HEK293T (cell line): ENCODE measurements around the gene MYADML2.

Experiments
- ARNT ChIP-seq: fragments of 450-650 bp; IDR thresholded peaks from 2 replicates; pipeline ENCODE4 v1.6.1; 2017; ENCODE audit warnings: mild to moderate bottlenecking
- BHLHE40 ChIP-seq: fragments of 450-650 bp; IDR thresholded peaks from 2 replicates; pipeline ENCODE4 v1.6.1; 2016; ENCODE audit warnings: mild to moderate bottlenecking, moderate library complexity, borderline replicate concordance
- CTBP1 ChIP-seq: fragments of 450-650 bp; IDR thresholded peaks from 2 replicates; pipeline ENCODE4 v1.6.1; 2016; ENCODE audit warnings: borderline replicate concordance
- ELF4 ChIP-seq: fragments of 450-650 bp; IDR thresholded peaks from 2 replicates; pipeline ENCODE4 v1.6.1; 2017; ENCODE audit warnings: antibody characterized with exemption
- FOXA1 ChIP-seq: fragments of 450-650 bp; IDR thresholded peaks from 2 replicates; pipeline ENCODE4 v1.6.1; 2016; ENCODE audit warnings: mild to moderate bottlenecking
- FOXM1 ChIP-seq: fragments of 450-650 bp; IDR thresholded peaks from 2 replicates; pipeline ENCODE4 v1.6.1; 2017; ENCODE audit warnings: mild to moderate bottlenecking, borderline replicate concordance
- L3MBTL2 ChIP-seq: fragments of 450-650 bp; conservative IDR thresholded peaks from 2 replicates; pipeline ENCODE4 v1.6.1; 2016; ENCODE audit warnings: mild to moderate bottlenecking
- LEF1 ChIP-seq: fragments of 450-650 bp; IDR thresholded peaks from 2 replicates; pipeline ENCODE4 v1.6.1; 2017; ENCODE audit warnings: mild to moderate bottlenecking, borderline replicate concordance
- NFRKB ChIP-seq: fragments of 450-650 bp; IDR thresholded peaks from 2 replicates; pipeline ENCODE4 v1.6.1; 2016; ENCODE audit warnings: mild to moderate bottlenecking, moderate library complexity
- SP1 ChIP-seq: fragments of 450-650 bp; IDR thresholded peaks from 2 replicates; pipeline ENCODE4 v1.6.1; 2017
- SUZ12 ChIP-seq: fragments of 450-650 bp; IDR thresholded peaks from 2 replicates; pipeline ENCODE4 v1.6.1; 2016; ENCODE audit warnings: mild to moderate bottlenecking
- TARDBP ChIP-seq: fragments of 450-650 bp; IDR thresholded peaks from 2 replicates; pipeline ENCODE4 v1.6.1; 2016
- ZNF384 ChIP-seq: fragments of 450-650 bp; IDR thresholded peaks from 2 replicates; pipeline ENCODE4 v1.6.1; 2016
- TF ChIP-seq, protein P1 (sequence below): fragments of 450-650 bp; IDR thresholded peaks from 2 replicates; pipeline ENCODE4 v1.6.1; 2016

DNA sequence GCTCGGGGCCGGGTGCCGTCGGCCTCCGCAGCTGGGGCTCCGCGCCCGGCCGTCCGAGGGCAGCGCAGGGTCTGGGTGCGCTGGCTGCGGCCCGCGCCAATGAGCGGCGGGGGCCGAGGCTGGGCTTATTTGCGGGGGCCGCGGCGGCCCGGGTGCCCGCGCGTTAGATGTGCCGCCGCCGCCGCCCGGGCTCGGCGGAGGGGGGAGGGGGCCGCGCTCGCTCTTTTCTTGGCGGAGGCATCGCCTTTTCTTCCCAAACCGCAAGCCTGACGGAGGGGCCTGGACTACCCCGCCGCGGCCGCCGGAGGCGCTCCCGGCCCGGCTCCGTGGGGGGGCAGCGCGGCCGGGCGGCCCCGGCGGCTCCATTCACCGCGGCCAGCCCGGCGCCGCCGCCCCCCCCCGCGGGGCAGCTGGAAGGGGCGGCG is 14.1 kb upstream of the MYADML2 start, which contains the start of gene NOTUM:
- TF ChIP-seq LEF1: no peak
- TF ChIP-seq FOXM1: no peak
- no peak for TF ChIP-seq ELF4
- no peak for TF ChIP-seq ZNF384
- TF ChIP-seq BHLHE40: no peak
- TF ChIP-seq L3MBTL2: no peak
- no peak for TF ChIP-seq ARNT
- no peak for TF ChIP-seq SUZ12
- no peak for TF ChIP-seq FOXA1
- no peak for TF ChIP-seq NFRKB
- TF ChIP-seq, protein P1, sequence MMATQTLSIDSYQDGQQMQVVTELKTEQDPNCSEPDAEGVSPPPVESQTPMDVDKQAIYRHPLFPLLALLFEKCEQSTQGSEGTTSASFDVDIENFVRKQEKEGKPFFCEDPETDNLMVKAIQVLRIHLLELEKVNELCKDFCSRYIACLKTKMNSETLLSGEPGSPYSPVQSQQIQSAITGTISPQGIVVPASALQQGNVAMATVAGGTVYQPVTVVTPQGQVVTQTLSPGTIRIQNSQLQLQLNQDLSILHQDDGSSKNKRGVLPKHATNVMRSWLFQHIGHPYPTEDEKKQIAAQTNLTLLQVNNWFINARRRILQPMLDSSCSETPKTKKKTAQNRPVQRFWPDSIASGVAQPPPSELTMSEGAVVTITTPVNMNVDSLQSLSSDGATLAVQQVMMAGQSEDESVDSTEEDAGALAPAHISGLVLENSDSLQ: no peak
- no peak for TF ChIP-seq TARDBP
- TF ChIP-seq CTBP1: no peak
- TF ChIP-seq SP1: no peak
